Neural progenitor cell (in vitro differentiated cells): ENCODE data around the gene NAA15.

Source experiments
- EZH2 ChIP-seq: fragments of 200-600 bp; sonication (generic); IDR thresholded peaks from 2 replicates; pipeline ENCODE4 v1.6.1; 2017; ENCODE audit warnings: antibody characterized with exemption, mild to moderate bottlenecking, moderate library complexity
- EZH2phosphoT487 ChIP-seq: fragments of 200-600 bp; sonication (generic); IDR thresholded peaks from 2 replicates; pipeline ENCODE4 v1.6.1; 2017; ENCODE audit warnings: antibody characterized with exemption
- TF ChIP-seq, protein P1 (sequence below): fragments of 200-600 bp; sonication (generic); IDR thresholded peaks from 2 replicates; pipeline ENCODE4 v1.5.1; 2017; ENCODE audit warnings: antibody characterized with exemption, mild to moderate bottlenecking

DNA sequence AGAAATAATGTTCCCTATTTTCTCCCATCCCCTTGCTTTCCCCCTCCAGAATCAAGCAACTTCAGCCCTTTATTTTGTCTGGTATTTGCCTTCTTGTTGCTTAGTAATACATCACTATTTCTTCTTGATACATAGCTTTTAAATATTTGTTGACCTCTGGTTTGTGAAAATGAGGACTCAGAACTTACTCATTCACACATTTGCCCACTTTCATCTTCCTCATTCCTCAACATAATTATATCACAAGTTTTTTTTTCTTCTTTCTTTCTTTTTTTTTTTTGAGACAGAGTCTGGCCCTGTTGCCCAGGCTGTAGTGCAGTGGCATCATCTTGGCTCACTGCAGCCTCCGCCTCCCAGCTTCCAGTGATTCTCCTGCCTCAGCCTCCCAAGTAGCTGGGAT, 29.9 kb downstream of the NAA15 start:
- TF ChIP-seq, protein P1, sequence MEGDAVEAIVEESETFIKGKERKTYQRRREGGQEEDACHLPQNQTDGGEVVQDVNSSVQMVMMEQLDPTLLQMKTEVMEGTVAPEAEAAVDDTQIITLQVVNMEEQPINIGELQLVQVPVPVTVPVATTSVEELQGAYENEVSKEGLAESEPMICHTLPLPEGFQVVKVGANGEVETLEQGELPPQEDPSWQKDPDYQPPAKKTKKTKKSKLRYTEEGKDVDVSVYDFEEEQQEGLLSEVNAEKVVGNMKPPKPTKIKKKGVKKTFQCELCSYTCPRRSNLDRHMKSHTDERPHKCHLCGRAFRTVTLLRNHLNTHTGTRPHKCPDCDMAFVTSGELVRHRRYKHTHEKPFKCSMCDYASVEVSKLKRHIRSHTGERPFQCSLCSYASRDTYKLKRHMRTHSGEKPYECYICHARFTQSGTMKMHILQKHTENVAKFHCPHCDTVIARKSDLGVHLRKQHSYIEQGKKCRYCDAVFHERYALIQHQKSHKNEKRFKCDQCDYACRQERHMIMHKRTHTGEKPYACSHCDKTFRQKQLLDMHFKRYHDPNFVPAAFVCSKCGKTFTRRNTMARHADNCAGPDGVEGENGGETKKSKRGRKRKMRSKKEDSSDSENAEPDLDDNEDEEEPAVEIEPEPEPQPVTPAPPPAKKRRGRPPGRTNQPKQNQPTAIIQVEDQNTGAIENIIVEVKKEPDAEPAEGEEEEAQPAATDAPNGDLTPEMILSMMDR = no peak
- no peak for TF ChIP-seq EZH2
- no peak for TF ChIP-seq EZH2phosphoT487
